SK-N-SH treated with all-trans-retinoic acid at 6 μM for 48 hours (cell line): ENCODE measurements around the gene KCMF1.
"Not testable (repeated sequence)": the region's sequence is repeated elsewhere in the genome, so short reads cannot be mapped to it uniquely, and the experiment has no call there.

Experiments used
- ATAC-seq: fragments of 200-7000 bp; cut with Tn5 transposase; 3 replicates; pipeline ENCODE4 v1.9.1; 2020; ENCODE audit warnings: mild to moderate bottlenecking, moderate library complexity
- ARNTL ChIP-seq: fragments of 450-650 bp; formaldehyde crosslinking; IDR thresholded peaks from 2 replicates; pipeline ENCODE4 v1.5.0; 2020; ENCODE audit warnings: low read depth, mild to moderate bottlenecking, moderate library complexity, borderline replicate concordance
- BACH2 ChIP-seq: fragments of 250-450 bp; sonication (Bioruptor Pico); IDR thresholded peaks from 2 replicates; pipeline ENCODE4 v1.9.0; 2021; ENCODE audit warnings: mild to moderate bottlenecking, borderline replicate concordance
- CSDC2 ChIP-seq: fragments of 250-450 bp; sonication (Bioruptor Pico); IDR thresholded peaks from 2 replicates; pipeline ENCODE4 v1.5.0; 2020; ENCODE audit warnings: mild to moderate bottlenecking, moderate library complexity
- CSRNP3 ChIP-seq: fragments of 250-450 bp; sonication (Bioruptor Pico); IDR thresholded peaks from 2 replicates; pipeline ENCODE4 v1.5.1; 2021; ENCODE audit warnings: mild to moderate bottlenecking, moderate library complexity
- ESRRG ChIP-seq: fragments of 250-450 bp; sonication (Bioruptor Pico); IDR thresholded peaks from 2 replicates; pipeline ENCODE4 v1.6.1; 2021; ENCODE audit warnings: mild to moderate bottlenecking
- GLIS3 ChIP-seq: fragments of 250-450 bp; sonication (Bioruptor Pico); IDR thresholded peaks from 2 replicates; pipeline ENCODE4 v1.5.0; 2020; ENCODE audit warnings: mild to moderate bottlenecking, moderate library complexity
- ISL1 ChIP-seq: fragments of 250-450 bp; sonication (Bioruptor Pico); IDR thresholded peaks from 2 replicates; pipeline ENCODE4 v2.1.2; 2022; ENCODE audit warnings: mild to moderate bottlenecking, moderate library complexity
- OSR1 ChIP-seq: fragments of 250-450 bp; sonication (Bioruptor Pico); IDR thresholded peaks from 2 replicates; pipeline ENCODE4 v1.8.0; 2022; ENCODE audit warnings: moderate library complexity, mild to moderate bottlenecking, inconsistent platforms
- PATZ1 ChIP-seq: fragments of 250-450 bp; sonication (Bioruptor Pico); IDR thresholded peaks from 2 replicates; pipeline ENCODE4 v1.8.0; 2020; ENCODE audit warnings: mild to moderate bottlenecking, moderate library complexity, borderline replicate concordance
- POU6F1 ChIP-seq: fragments of 250-450 bp; sonication (Bioruptor Pico); IDR thresholded peaks from 2 replicates; pipeline ENCODE4 v1.8.0; 2021; ENCODE audit warnings: low read depth, mild to moderate bottlenecking, moderate library complexity, borderline replicate concordance
- PPARA ChIP-seq: fragments of 250-450 bp; sonication (Bioruptor Pico); IDR thresholded peaks from 2 replicates; pipeline ENCODE4 v1.5.0; 2020; ENCODE audit warnings: mild to moderate bottlenecking, borderline replicate concordance
- RARB ChIP-seq: fragments of 250-450 bp; sonication (Bioruptor Pico); IDR thresholded peaks from 2 replicates; pipeline ENCODE4 v1.8.0; 2021; ENCODE audit warnings: mild to moderate bottlenecking, moderate library complexity
- SNAI2 ChIP-seq: fragments of 250-450 bp; sonication (Bioruptor Pico); IDR thresholded peaks from 2 replicates; pipeline ENCODE4 v1.5.0; 2020; ENCODE audit warnings: mild to moderate bottlenecking, moderate library complexity
- TCF4 ChIP-seq: fragments of 250-450 bp; sonication (Bioruptor Pico); IDR thresholded peaks from 2 replicates; pipeline ENCODE4 v1.8.0; 2021; ENCODE audit warnings: mild to moderate bottlenecking, moderate library complexity, borderline replicate concordance
- TOX ChIP-seq: fragments of 250-450 bp; sonication (Bioruptor Pico); IDR thresholded peaks from 2 replicates; pipeline ENCODE4 v1.8.0; 2021; ENCODE audit warnings: mild to moderate bottlenecking, moderate library complexity, borderline replicate concordance
- TSHZ2 ChIP-seq: fragments of 250-450 bp; sonication (Bioruptor Pico); IDR thresholded peaks from 2 replicates; pipeline ENCODE4 v1.5.0; 2020; ENCODE audit warnings: mild to moderate bottlenecking, moderate library complexity
- ZC3H10 ChIP-seq: fragments of 250-450 bp; sonication (Bioruptor Pico); IDR thresholded peaks from 2 replicates; pipeline ENCODE4 v1.5.1; 2021; ENCODE audit warnings: mild to moderate bottlenecking, moderate library complexity
- ZFP3 ChIP-seq: fragments of 250-450 bp; sonication (Bioruptor Pico); IDR thresholded peaks from 2 replicates; pipeline ENCODE4 v1.5.0; 2020; ENCODE audit warnings: mild to moderate bottlenecking, moderate library complexity
- ZFP30 ChIP-seq: fragments of 450-650 bp; formaldehyde crosslinking; IDR thresholded peaks from 2 replicates; pipeline ENCODE4 v1.5.0; 2022; ENCODE audit warnings: mild to moderate bottlenecking, moderate library complexity
- ZNF565 ChIP-seq: fragments of 450-650 bp; formaldehyde crosslinking; conservative IDR thresholded peaks from 2 replicates; pipeline ENCODE4 v1.5.0; 2020; ENCODE audit warnings: low read depth, mild to moderate bottlenecking, moderate library complexity
- ZNF70 ChIP-seq: fragments of 450-650 bp; formaldehyde crosslinking; IDR thresholded peaks from 2 replicates; pipeline ENCODE4 v1.5.0; 2020; ENCODE audit warnings: mild to moderate bottlenecking, moderate library complexity
- ZNF8 ChIP-seq: fragments of 450-650 bp; formaldehyde crosslinking; IDR thresholded peaks from 2 replicates; pipeline ENCODE4 v1.5.0; 2020; ENCODE audit warnings: mild to moderate bottlenecking, moderate library complexity

Gene KCMF1

GRCh38 chr2:84942166-84942565 is 28.8 kb upstream of the KCMF1 start:
- TF ChIP-seq PATZ1 (CRISPR knock-in tag): no peak
- no peak for TF ChIP-seq ZFP30 (CRISPR knock-in tag)
- no peak for TF ChIP-seq BACH2 (CRISPR knock-in tag)
- no peak for TF ChIP-seq ARNTL (CRISPR knock-in tag)
- TF ChIP-seq POU6F1: no peak
- TF ChIP-seq ZC3H10: no peak
- no peak for TF ChIP-seq TOX
- no peak for TF ChIP-seq ZNF70 (CRISPR knock-in tag)
- TF ChIP-seq RARB: no peak
- no peak for TF ChIP-seq ZNF8 (CRISPR knock-in tag)
- no peak for TF ChIP-seq ISL1 (CRISPR knock-in tag)
- no peak for TF ChIP-seq GLIS3 (CRISPR knock-in tag)
- TF ChIP-seq PPARA: no peak
- no peak for TF ChIP-seq OSR1 (CRISPR knock-in tag)
- TF ChIP-seq CSDC2: no peak
- TF ChIP-seq ZNF565 (CRISPR knock-in tag): no peak
- no peak for TF ChIP-seq TSHZ2 (CRISPR knock-in tag)
- no peak for TF ChIP-seq CSRNP3 (CRISPR knock-in tag)
- no peak for TF ChIP-seq TCF4 (CRISPR knock-in tag)
- no peak for ATAC-seq

GRCh38 chr2:84942964-84943421 is 28.0 kb upstream of the KCMF1 start:
- no peak for TF ChIP-seq ZFP3 (CRISPR knock-in tag)
- TF ChIP-seq TCF4 (CRISPR knock-in tag): no peak
- TF ChIP-seq OSR1 (CRISPR knock-in tag): no peak
- no peak for TF ChIP-seq BACH2 (CRISPR knock-in tag)
- TF ChIP-seq RARB: no peak
- TF ChIP-seq ZFP30 (CRISPR knock-in tag): no peak
- TF ChIP-seq ZC3H10: no peak
- no peak for TF ChIP-seq ZNF70 (CRISPR knock-in tag)
- no peak for TF ChIP-seq ISL1 (CRISPR knock-in tag)
- TF ChIP-seq SNAI2 (CRISPR knock-in tag): no peak
- TF ChIP-seq TOX: no peak
- no peak for TF ChIP-seq CSRNP3 (CRISPR knock-in tag)
- no peak for ATAC-seq

- no peak for ATAC-seq
- TF ChIP-seq GLIS3 (CRISPR knock-in tag) (no peak), RARB (no peak), ESRRG (CRISPR knock-in tag) (no peak), ZNF8 (CRISPR knock-in tag) (no peak), POU6F1 (no peak), TCF4 (CRISPR knock-in tag) (no peak), ZFP3 (CRISPR knock-in tag) (no peak), ARNTL (CRISPR knock-in tag) (no peak), ZNF70 (CRISPR knock-in tag) (no peak), OSR1 (CRISPR knock-in tag) (no peak), TOX (no peak), PATZ1 (CRISPR knock-in tag) (no peak)
- TF ChIP-seq, all 23 proteins: peak for 0
Observed at GRCh38 chr2:84944295-84944909, 26.6 kb upstream of the KCMF1 start.

GRCh38 chr2:84945838-84946203 is 25.1 kb upstream of the KCMF1 start:
- not testable (repeated sequence) for ATAC-seq
